Left kidney (tissue), 2 donors: ENCODE results near the gene KAZN. TPM values are rescaled to one million over a fixed set of nuclear protein-coding genes. Genes with fewer than 3 reads are reported as not detected.

Source experiments
- DNase-seq: peaks from one replicate; pipeline ENCODE4 v3.0.0-alpha.2; 2013
- polyA plus RNA-seq: library from polyadenylated mRNA; unstranded; fragments of 120-200 nt; gene quantifications from one replicate; pipeline ENCODE4 v1.2.1, GENCODE V29; 2013; ENCODE audit not compliant: insufficient read length

Gene KAZN
- polyA plus RNA-seq, 1 donor: 35.2 TPM

GRCh38 chr1:14887044-14887566 lies 288.6 kb downstream of the KAZN start:
- DNase-seq: no peak

DNA sequence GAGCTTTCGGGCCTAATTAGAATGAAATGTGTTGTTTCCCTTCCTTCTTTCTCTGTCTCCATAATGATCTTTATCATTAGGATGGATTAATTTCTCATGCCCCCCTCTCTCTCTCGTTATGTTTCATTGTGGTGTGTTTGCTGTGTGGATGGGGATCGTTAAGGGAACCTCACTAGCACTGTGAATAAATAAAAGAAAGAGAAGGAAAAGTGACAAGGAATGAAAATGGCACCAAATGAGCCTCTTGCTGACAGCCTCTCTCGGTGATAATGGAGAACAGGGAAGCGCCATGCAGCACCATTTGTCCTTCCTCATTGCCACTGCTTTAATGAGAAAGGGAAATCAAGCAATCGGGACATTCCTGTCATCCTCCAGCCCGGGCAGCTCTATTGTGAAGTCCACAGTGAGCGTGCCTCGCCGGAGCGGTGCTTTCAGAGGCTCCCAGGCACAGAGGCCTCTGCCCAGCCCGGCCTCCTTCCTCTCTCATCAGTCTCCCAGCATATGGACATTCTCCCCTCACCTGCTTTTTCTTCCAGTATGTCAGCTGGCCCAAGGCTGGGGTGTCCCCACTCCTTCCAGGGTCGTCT lies 289.4 kb downstream of the KAZN start:
- DNase-seq: no peak

DNA sequence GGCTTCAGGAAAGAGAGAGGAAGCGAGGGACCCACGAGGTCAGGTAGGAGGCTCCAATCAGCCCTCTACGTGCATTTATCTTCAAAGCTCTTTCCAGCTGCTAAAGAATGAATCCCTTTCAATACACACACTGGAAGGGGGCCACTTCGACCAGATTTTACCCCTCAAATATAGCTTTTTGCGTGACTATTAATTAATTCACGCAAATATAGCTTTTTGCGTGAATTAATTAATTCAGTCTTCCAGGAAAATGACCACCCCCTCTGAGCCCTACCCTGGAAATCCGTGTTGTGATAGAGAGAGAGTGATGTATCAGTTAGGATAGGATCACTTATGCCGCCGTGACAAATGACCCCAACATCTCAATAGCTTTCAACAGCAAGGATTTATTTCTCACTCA lies 289.9 kb downstream of the KAZN start:
- no peak for DNase-seq

- no peak for DNase-seq
Measured at GRCh38 chr1:14889825-14890440, 291.4 kb downstream of the KAZN start.

DNA sequence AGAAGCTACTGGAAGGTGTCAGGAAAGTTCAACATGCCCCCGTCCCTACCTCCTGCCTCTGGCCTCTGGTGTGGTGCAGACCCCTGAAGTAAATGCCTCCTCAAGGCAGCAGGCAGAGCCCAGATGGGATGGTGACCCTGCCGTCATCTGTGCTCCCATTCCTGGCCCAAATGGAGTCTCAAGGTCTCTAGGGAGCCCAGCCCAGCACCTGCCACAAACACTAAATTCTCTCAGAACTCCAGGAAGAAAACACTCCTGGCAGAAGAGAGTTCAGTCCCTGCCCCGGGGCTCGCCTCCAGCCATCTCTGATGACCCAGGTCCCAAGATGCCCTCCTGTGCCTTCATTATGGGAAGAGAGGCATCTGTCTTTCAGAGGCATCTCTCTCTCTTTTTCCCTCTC lies 293.5 kb downstream of the KAZN start:
- DNase-seq: no peak

GRCh38 chr1:14894811-14895560 lies 296.5 kb downstream of the KAZN start:
- DNase-seq: no peak

GRCh38 chr1:14895727-14896126 lies 297.2 kb downstream of the KAZN start:
- no peak for DNase-seq

DNA sequence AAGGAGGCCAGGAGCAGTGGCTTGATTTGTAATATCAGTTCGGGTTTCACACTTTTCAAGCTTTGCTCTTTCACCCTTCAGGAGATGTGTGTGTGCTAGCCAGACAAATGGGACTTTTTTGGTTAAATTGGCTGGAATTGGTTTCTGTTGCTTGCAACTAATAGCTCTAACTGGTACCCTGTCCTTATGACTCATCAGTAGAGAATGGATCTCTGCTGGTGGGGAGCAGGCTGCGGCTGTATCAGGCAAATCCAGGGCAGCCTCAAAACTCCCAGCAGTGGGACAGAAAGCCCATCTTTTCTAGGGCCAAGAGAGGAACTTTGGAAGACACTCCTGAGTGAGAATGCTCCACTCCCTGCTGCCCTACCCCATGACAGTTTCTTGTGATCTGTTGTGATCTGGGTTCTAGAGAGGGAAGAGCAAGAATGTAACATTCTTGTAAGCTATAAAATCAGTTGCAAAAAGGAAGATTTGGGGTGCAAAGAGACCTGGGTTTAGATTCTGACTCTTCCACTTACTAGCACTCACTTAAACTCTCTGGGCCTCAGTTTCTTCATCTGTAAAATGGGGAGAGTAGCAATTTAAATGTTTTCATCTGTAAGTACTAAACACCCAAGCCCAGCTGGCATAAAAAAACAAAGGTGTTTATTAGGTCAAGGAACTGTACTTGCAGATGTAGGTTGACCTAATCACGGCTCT lies 298.0 kb downstream of the KAZN start:
- no peak for DNase-seq

DNA sequence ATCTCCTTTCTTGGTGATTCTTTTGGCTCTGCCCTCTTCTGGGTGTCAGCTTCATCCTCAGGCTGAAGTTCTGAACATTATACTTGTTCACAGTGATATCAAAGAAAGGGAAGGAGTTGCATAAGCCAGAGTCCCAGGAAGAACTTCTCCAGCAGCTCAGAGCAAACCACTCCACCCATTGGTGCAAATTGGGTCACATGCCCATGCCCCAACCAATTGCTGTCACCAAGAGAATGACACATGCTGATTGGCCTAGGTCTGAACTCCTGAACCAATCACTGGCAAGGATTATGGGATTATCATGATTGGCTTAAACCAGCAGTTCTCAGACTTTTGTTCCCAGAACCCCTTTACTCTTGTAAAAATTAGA lies 298.6 kb downstream of the KAZN start:
- no peak for DNase-seq

- DNase-seq: no peak
Measured at GRCh38 chr1:14897547-14897946, 299.1 kb downstream of the KAZN start.

GRCh38 chr1:14897997-14898645 lies 299.6 kb downstream of the KAZN start:
- DNase-seq: no peak

GRCh38 chr1:14899686-14900085 lies 301.2 kb downstream of the KAZN start:
- no peak for DNase-seq

DNA sequence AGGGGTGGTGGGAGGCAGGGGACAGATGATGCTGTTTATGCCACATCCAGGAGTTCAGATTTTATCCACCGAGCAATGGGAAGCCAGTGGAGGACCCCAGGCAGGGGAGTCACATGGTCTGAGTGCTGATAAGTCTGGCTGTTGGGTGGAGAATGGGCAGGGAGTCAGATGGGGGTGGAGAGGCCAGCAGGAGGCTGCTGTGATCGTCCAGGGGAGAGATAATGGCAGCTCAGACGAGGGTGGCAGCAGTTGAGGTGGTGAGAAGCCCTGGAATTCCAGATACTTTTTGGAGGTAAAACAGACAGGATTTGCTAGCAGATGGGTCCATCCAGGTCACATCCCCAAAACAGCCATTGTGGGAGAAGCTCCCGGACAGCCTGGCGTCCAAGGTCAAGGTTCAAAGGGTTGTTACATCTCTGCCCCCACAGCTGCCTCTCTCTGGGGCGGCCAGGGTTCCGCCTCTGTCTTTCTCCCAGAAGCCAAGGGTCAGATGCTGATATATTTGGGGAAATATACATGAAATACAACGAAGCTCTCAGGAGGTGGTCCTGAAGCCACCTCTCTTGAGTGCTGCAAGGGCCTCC lies 303.0 kb downstream of the KAZN start:
- DNase-seq: no peak

- DNase-seq: no peak
Measured at GRCh38 chr1:14903922-14904321, 305.4 kb downstream of the KAZN start.

DNA sequence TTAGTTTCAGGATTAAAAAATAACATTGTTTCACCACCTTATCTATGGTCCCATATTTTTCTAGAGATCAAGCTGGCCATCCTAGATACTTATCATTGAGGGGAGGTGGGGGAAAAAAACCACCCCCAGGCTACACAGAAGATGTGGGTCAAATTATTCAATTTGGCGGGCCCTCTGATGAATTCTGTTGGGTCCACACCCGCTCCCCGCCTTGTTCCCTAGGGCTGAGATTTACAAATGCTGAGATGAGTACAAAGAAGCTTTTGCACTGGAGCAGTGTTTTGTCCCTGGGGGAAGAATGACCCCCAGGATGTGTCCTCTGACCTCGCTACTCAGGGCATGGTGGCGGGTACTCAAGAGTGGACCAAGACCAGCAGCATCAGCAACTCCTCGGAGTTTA lies 308.2 kb downstream of the KAZN start:
- DNase-seq: no peak

DNA sequence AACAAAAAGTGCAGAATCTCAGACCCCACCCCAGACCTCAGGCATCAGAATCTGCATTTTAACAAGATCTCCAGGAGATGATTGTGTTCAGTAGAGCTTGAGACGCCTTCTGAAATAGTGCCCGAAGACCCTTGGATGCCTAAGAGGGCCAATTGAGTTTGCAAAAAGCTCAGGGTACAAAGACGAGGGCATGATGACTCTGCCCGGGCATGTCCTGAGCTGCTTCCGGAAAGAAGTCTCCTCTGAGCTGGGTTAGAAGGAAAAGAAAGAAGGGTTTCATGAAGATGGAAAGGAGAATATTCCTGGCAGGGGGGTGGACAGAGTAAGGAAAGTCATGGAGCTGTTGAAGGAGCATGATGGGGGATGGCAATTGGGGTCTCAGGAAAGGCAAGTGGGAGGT lies 308.9 kb downstream of the KAZN start:
- DNase-seq: no peak

GRCh38 chr1:14909273-14909672 lies 310.8 kb downstream of the KAZN start:
- DNase-seq: no peak

DNA sequence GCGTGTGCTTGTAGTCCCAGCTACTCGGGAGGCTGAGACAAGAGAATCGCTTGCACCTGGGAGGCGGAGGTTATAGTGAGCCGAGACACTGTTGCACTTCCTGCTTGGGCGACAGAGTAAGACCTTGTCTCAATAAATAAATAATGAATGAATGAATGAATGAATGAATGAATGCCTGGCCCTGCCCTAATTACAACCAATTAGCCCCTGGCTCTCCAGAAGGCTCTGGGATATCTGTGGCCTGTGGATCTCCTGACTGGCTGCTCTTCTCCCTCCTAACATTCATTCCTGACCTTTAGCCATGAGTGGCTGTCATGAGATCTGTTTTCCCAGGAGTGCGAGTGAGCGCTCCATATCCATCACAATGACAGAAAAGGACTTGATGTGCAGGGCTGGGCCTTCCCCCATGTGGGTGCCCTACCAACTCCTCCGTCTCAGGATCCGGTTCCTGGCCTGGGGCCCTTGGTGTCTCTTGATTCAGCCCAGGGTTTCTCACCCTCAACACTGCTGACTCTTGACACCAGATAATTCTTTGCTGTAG lies 311.5 kb downstream of the KAZN start:
- no peak for DNase-seq

DNA sequence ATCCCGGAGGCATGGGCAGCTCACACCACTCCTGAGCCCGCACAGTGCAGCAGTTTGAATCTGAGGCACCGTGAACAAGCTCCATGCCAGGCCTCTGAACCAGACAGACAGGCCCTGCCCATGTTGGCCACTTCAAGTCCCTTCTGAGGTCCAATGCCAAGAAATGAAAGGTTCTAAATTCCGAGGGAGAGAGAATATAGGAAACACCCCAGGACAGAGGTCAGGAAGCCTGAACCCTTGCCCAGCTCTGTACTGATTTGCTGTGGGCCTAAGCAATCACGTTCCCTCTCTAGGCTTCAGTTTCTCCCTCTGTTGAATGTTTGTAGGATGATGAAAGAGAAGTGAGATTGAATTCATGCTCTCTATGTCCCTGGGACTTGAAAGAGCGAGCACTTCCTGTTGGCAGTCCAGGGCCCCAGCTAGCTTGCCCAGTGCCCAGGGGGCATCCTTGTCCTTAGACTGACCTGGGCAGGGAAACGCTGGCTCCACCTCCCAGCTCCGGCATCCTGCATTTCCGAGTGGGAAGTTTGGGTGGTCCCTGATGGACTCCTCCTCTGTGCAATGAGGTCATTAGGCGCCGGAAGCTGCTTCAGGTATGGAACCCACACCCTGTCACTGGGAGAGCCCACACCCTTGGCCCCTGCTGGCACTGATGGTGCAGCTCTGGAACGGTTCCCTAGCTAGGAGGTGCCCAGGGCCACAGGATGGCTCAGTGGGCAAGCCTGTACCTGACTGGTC lies 312.7 kb downstream of the KAZN start:
- no peak for DNase-seq

- DNase-seq: no peak
Measured at GRCh38 chr1:14912839-14913481, 314.5 kb downstream of the KAZN start.
